AG10803 (cell line): Measurements from ENCODE around the gene PLEKHH2.

Experiments
- DNase-seq: peaks from one replicate; pipeline ENCODE4 v3.0.0; 2010; ENCODE audit warnings: low read depth
- H3K4me3 ChIP-seq: 2 replicates; pipeline ENCODE4 v1.5.1; 2011; ENCODE audit warnings: mild to moderate bottlenecking, low read length, control low read depth
- TF ChIP-seq, protein P1 (sequence below): conservative IDR thresholded peaks from 2 replicates; pipeline ENCODE4 v1.5.1; 2011; ENCODE audit warnings: mild to moderate bottlenecking, low read length, control low read depth, inconsistent platforms

The PLEKHH2 gene

GRCh38 chr2:43810452-43810851 lies 173.4 kb downstream of the PLEKHH2 start:
- no peak for DNase-seq
- TF ChIP-seq, protein P1, sequence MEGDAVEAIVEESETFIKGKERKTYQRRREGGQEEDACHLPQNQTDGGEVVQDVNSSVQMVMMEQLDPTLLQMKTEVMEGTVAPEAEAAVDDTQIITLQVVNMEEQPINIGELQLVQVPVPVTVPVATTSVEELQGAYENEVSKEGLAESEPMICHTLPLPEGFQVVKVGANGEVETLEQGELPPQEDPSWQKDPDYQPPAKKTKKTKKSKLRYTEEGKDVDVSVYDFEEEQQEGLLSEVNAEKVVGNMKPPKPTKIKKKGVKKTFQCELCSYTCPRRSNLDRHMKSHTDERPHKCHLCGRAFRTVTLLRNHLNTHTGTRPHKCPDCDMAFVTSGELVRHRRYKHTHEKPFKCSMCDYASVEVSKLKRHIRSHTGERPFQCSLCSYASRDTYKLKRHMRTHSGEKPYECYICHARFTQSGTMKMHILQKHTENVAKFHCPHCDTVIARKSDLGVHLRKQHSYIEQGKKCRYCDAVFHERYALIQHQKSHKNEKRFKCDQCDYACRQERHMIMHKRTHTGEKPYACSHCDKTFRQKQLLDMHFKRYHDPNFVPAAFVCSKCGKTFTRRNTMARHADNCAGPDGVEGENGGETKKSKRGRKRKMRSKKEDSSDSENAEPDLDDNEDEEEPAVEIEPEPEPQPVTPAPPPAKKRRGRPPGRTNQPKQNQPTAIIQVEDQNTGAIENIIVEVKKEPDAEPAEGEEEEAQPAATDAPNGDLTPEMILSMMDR = no peak
- no peak overlapping the region for H3K4me3 ChIP-seq

- DNase-seq = no peak
- TF ChIP-seq, protein P1 = no peak
- H3K4me3 ChIP-seq = no peak overlapping the region
Observed at GRCh38 chr2:43810888-43811287, 173.8 kb downstream of the PLEKHH2 start.

- TF ChIP-seq, protein P1 = no peak
- DNase-seq = no peak
- no peak overlapping the region for H3K4me3 ChIP-seq
Observed at GRCh38 chr2:43812006-43812405, 174.9 kb downstream of the PLEKHH2 start.

DNA sequence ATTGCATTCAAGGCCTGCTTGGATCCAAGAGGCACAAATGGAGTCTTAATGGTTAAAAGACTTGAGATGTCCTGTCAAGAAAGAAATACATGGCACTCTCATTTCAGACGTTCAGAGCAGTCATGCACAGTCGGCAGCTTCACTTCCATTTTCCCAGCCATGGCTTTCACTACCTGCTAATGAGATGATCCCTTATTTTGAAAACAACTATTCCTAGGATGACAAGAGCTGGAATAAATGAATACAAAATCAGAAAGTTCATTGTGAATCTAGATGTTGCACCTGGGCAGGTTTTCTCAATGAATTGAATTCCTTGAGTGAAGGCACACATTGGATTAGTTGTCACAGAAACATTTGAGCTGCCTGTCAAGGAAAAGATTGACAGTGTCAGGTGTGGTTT lies 175.9 kb downstream of the PLEKHH2 start:
- no peak overlapping the region for H3K4me3 ChIP-seq
- TF ChIP-seq, protein P1 = no peak
- no peak for DNase-seq

- no peak overlapping the region for H3K4me3 ChIP-seq
- TF ChIP-seq, protein P1 = no peak
Observed at GRCh38 chr2:43814711-43815110, 177.7 kb downstream of the PLEKHH2 start.

More at GRCh38 chr2:43814711-43815110, 177.7 kb downstream of the PLEKHH2 start:
- DNase-seq = no peak
